Stomach (tissue), 9 donors: Measurements from ENCODE around the gene TMEM158. TPM values are rescaled to one million over a fixed set of nuclear protein-coding genes. Genes with fewer than 3 reads are reported as not detected.

Source experiments
- DNase-seq, 2 donors: peaks; one replicate each; pipeline versions ENCODE4 v3.0.0 to v3.0.0-alpha.2; 2013 to 2019
- H3K27ac ChIP-seq, 5 donors: fragments of 200-600 bp in 4 of 5; sonication (generic) in 4 of 5; one replicate each; pipeline ENCODE4 v1.5.1; 2013 to 2019; ENCODE audit warnings: mild to moderate bottlenecking in 1 of 5, moderate library complexity in 1 of 5
- H3K27me3 ChIP-seq, 3 donors: fragments of 200-600 bp; sonication (generic); one replicate each; pipeline ENCODE4 v1.5.1; 2017 to 2019; ENCODE audit warnings: mixed run types in 1 of 3
- H3K36me3 ChIP-seq, 4 donors: fragments of 200-600 bp; sonication (generic); 1 replicate in 3 of 4; 2 replicates in 1 of 4; pipeline ENCODE4 v1.5.1; 2016 to 2019
- H3K4me1 ChIP-seq, 4 donors: fragments of 200-600 bp; sonication (generic); one replicate each; pipeline ENCODE4 v1.5.1; 2016 to 2019
- H3K4me3 ChIP-seq, 4 donors: fragments of 200-600 bp; sonication (generic) in 3 of 4; one replicate each; pipeline ENCODE4 v1.5.1; 2016 to 2019; ENCODE audit warnings: mild to moderate bottlenecking in 1 of 4
- H3K9me3 ChIP-seq, 4 donors: fragments of 200-600 bp; sonication (generic); one replicate each; pipeline ENCODE4 v1.5.1; 2016 to 2019
- EP300 ChIP-seq: sonication (generic); formaldehyde crosslinking; IDR thresholded peaks from one replicate; pipeline ENCODE4 v1.6.1; 2017; ENCODE audit warnings: antibody characterized with exemption
- POLR2A ChIP-seq, 4 donors: fragments of 450-650 bp; IDR thresholded peaks; one replicate each; pipeline ENCODE4 v1.6.1; 2016; ENCODE audit warnings: antibody characterized with exemption in 4 of 4, control low read depth in 2 of 4, mild to moderate bottlenecking in 1 of 4, moderate library complexity in 1 of 4
- POLR2AphosphoS5 ChIP-seq, 3 donors: sonication (generic); formaldehyde crosslinking; IDR thresholded peaks; one replicate each; pipeline ENCODE4 v1.6.1; 2016; ENCODE audit warnings: antibody characterized with exemption in 3 of 3
- WGBS, 5 donors: extraction: QIAGEN DNeasy Blood & Tissue Kit in 3 of 5; methylation state at CpG; one replicate each; pipeline versions ENCODE4 v1.1.5 to v1.1.7; 2013 to 2018; 5-methylcytosine and 5-hydroxymethylcytosine counted together
- intact Hi-C: fragments of 100-400 bp; cut with DNase I; formaldehyde crosslinking; loops from one replicate; pipeline ENCODE4 v1.15.1; 2023; ENCODE audit warnings: low total_unique reads
- polyA plus RNA-seq, 3 donors: library from polyadenylated mRNA; stranded (reverse); fragments of 200-250 nt; gene quantifications; one replicate each; pipeline ENCODE4 v1.2.3, GENCODE V29; 2013
- total RNA-seq, 5 donors: library from RNA; depleted of rRNA; stranded (reverse); fragments of >200 nt; gene quantifications; one replicate each; pipeline versions ENCODE4 v1.1.0 to v1.2.3, GENCODE V29; 2014 to 2016
- TF ChIP-seq, protein P1 (sequence below), 7 experiments: fragments of 450-650 bp in 4 of 7; fragments of 200-600 bp in 3 of 7; sonication (generic) in 3 of 7; IDR thresholded peaks; one replicate each; pipeline ENCODE4 v1.5.1; 2016 to 2019; ENCODE audit warnings: antibody characterized with exemption in 7 of 7, control low read depth in 2 of 7, mild to moderate bottlenecking in 1 of 7
- donor health status: healthy with polysubstance abuse.
- donor health status: Bipolar disorder and iron deficiency.
- donor health status: healthy.

Gene TMEM158
- total and polyA plus RNA-seq, 8 donors = 0.46 to 5.5 (median 2.0) TPM; not detected in 2

DNA sequence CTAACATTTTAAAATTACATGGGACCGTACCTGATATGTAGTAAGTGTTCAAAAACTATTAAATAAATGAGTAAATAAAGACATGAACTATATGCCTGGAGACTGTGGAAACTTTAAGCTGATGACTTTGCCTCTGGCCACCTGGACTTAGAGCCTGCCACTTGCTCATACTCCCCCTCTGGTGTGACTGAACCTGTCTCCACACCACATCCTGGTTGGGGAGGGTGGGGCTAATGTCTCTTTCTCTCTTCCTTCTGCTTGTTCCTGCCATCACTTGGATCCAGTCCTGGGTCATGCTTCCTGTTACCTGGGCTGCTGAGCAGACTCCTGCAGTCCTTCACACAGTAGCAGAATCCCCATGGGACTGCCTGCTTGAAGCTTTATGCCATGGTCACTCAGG lies 8.2 kb upstream of the TMEM158 start:
- H3K9me3 ChIP-seq = no peaks in the 10 kb centered on the region
- no peaks in the 10 kb centered on the region for H3K36me3 ChIP-seq
- no peak for DNase-seq
- intact Hi-C loops = no loop called here
- 86 to 95% (median 91%) methylated on average over 1 of the region's 1 CpG for whole genome bisulfite sequencing, 5 donors
- H3K4me3 ChIP-seq = no peak overlapping the region
- H3K27ac ChIP-seq = no peak overlapping the region
- no peaks in the 10 kb centered on the region for H3K4me1 ChIP-seq
- TF ChIP-seq EP300 = no peak
- TF ChIP-seq POLR2AphosphoS5 (IDR thresholded peaks at IDR 0.05) = no peak
- TF ChIP-seq POLR2A (IDR thresholded peaks at IDR 0.05) = no peak
- TF ChIP-seq, protein P1, sequence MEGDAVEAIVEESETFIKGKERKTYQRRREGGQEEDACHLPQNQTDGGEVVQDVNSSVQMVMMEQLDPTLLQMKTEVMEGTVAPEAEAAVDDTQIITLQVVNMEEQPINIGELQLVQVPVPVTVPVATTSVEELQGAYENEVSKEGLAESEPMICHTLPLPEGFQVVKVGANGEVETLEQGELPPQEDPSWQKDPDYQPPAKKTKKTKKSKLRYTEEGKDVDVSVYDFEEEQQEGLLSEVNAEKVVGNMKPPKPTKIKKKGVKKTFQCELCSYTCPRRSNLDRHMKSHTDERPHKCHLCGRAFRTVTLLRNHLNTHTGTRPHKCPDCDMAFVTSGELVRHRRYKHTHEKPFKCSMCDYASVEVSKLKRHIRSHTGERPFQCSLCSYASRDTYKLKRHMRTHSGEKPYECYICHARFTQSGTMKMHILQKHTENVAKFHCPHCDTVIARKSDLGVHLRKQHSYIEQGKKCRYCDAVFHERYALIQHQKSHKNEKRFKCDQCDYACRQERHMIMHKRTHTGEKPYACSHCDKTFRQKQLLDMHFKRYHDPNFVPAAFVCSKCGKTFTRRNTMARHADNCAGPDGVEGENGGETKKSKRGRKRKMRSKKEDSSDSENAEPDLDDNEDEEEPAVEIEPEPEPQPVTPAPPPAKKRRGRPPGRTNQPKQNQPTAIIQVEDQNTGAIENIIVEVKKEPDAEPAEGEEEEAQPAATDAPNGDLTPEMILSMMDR (IDR thresholded peaks at IDR 0.05) = no peak
- peaks cover 0 to 26% (median 3%) of the 10 kb centered on the region in 3 donors for H3K27me3 ChIP-seq

DNA sequence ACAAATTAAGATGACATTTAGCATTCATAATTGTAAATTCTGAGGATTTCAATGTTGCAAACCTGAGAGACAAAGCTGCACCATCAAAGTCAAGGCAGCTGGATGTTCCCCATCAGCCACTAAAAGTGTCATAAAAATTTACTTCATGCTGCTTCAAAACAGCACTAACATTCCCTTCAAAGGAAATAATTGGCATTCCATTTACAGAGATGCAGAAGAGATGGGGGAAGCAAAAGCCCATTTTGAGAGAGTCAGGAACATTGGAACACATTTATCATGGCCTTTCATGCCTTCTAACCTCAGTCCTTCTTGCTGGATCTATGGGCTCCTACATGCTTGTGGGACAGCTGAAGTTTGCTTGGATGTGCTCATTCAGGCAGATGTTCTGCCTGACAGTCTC lies 6.4 kb upstream of the TMEM158 start:
- Histone ChIP-seq H3K27ac (no peak overlapping the region), H3K9me3 (no peaks in the 10 kb centered on the region), H3K36me3 (no peaks in the 10 kb centered on the region), H3K27me3 (peaks cover 0 to 36% (median 5%) of the 10 kb centered on the region in 3 donors), H3K4me3 (no peak overlapping the region), H3K4me1 (no peaks in the 10 kb centered on the region)
- no peak for DNase-seq
- intact Hi-C loops = no loop called here
- TF ChIP-seq POLR2A (IDR thresholded peaks at IDR 0.05) (no peak), POLR2AphosphoS5 (IDR thresholded peaks at IDR 0.05) (no peak), EP300 (no peak)
- TF ChIP-seq, protein P1 (IDR thresholded peaks at IDR 0.05) = no peak

DNA sequence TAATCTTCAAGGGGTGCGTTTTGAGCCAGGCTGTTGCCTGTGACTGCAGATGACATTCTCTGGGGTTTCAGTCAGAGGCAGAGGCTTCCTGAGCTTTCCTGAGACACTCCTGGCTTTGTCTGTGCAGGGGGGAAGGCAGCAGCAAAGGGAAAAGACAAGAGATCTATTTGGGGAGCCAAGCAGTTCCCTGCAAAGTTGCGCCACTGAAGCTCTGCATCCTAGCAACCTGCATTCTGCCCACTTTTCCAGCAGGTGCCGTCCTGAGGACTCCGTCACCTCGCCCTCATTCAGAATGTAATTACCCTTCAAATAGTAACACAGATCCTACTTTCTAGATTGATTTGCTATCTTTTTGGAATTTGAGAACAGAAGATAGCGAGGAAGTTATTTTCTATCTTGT lies 1.9 kb upstream of the TMEM158 start:
- DNase-seq = no peak
- peaks cover 13 to 23% (median 18%) of the 10 kb centered on the region in 4 donors for H3K4me1 ChIP-seq
- no peak overlapping the region for H3K27ac ChIP-seq
- no peaks in the 10 kb centered on the region for H3K36me3 ChIP-seq
- WGBS, 5 donors = 50 to 75% (median 59%) methylated on average over 6 of the region's 6 CpGs
- intact Hi-C loops = no loop called here
- no peak overlapping the region for H3K4me3 ChIP-seq
- TF ChIP-seq, protein P1 (IDR thresholded peaks at IDR 0.05) = no peak
- no peak for TF ChIP-seq EP300
- no peak for TF ChIP-seq POLR2A (IDR thresholded peaks at IDR 0.05)
- no peak for TF ChIP-seq POLR2AphosphoS5 (IDR thresholded peaks at IDR 0.05)
- H3K9me3 ChIP-seq = no peaks in the 10 kb centered on the region
- H3K27me3 ChIP-seq = peaks cover 0 to 73% (median 18%) of the 10 kb centered on the region in 3 donors

DNA sequence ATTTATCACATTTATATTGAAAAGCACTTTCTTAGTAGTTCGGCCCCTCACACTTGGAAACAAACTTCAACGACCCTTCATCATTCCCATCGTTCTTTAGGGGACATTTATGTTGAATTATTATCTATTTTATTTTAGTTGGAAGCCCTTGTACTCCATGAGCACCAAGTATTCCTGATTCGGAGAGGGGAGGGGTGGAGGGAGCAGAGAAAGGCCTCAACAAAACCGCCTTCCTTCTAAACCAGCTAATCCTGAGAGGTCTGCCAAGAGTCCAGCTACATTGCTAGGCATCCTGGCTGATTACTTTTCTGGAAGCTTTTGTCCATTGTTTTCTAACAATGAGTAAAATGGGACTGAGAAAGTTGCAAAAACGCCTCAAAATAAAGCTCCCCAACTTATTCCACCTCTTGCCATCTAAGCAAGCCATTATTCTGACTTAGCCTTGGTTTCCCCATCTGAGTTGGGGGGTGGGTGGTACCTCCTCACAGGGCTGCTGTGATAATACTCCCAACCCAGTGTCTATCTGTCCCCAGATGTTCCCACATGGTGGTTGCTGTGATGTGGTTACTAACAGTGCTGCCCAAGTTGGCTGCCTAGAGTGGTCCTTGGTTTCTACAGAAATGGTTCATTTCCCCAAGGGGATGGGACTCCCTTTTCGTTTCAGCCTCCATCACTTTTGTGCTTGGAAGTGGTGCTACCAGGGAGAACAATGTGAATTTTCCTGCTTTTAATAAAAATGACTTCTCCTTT lies 1.2 kb upstream of the TMEM158 start:
- no peak for DNase-seq
- intact Hi-C loops = no loop called here
- Histone ChIP-seq H3K9me3 (no peaks in the 10 kb centered on the region), H3K27me3 (peaks cover 0 to 77% (median 18%) of the 10 kb centered on the region in 3 donors), H3K36me3 (no peaks in the 10 kb centered on the region), H3K4me1 (peaks cover 13 to 23% (median 18%) of the 10 kb centered on the region in 4 donors), H3K4me3 (no peak overlapping the region), H3K27ac (peak overlapping the region in 1 of 5 donors; percentile 26)
- TF ChIP-seq, protein P1 (IDR thresholded peaks at IDR 0.05) = no peak
- TF ChIP-seq POLR2A (IDR thresholded peaks at IDR 0.05) = no peak
- no peak for TF ChIP-seq POLR2AphosphoS5 (IDR thresholded peaks at IDR 0.05)
- TF ChIP-seq EP300 = no peak
- WGBS, 5 donors = 66 to 73% (median 69%) methylated on average over 7 of the region's 7 CpGs
